CD14-positive monocyte (primary cell): Measurements from ENCODE around the gene GALNT12. TPM values are rescaled to one million over a fixed set of nuclear protein-coding genes. Genes with fewer than 3 reads are reported as not detected.

ENCODE experiments used
- DNase-seq, 3 donors: peaks; one replicate each; pipeline ENCODE4 v3.0.0-alpha.2; 2011 to 2022
- H2AFZ ChIP-seq: 2 replicates; pipeline ENCODE4 v1.6.0; 2012; ENCODE audit warnings: mild to moderate bottlenecking, low read depth, low read length, inconsistent platforms; ENCODE audit not compliant: insufficient read depth, poor library complexity, severe bottlenecking
- H3K27ac ChIP-seq, 2 donors: 1 replicate in 1 of 2; 2 replicates in 1 of 2; pipeline ENCODE4 v1.5.1; 2012 to 2013; ENCODE audit warnings: low read length in 2 of 2, control low read depth in 1 of 2, inconsistent platforms in 1 of 2, low read depth in 1 of 2, mild to moderate bottlenecking in 1 of 2
- H3K27me3 ChIP-seq, 2 donors: one replicate each; pipeline versions ENCODE4 v1.6.0 to v1.6.1; 2011 to 2013; ENCODE audit warnings: low read length in 2 of 2; ENCODE audit not compliant: control insufficient read depth in 2 of 2, insufficient read depth in 2 of 2
- H3K36me3 ChIP-seq, 2 donors: replicated peaks in 1 of 2; 1 replicate in 1 of 2; 2 replicates in 1 of 2; pipeline versions ENCODE4 v1.5.1 to v1.6.1; 2012 to 2013; ENCODE audit warnings: low read length in 2 of 2, control low read depth in 1 of 2, inconsistent platforms in 1 of 2, mild to moderate bottlenecking in 1 of 2; ENCODE audit not compliant: insufficient read depth in 2 of 2, control insufficient read depth in 1 of 2
- H3K4me1 ChIP-seq, 2 donors: 1 replicate in 1 of 2; 2 replicates in 1 of 2; pipeline versions ENCODE4 v1.5.1 to v1.6.1; 2012 to 2013; ENCODE audit warnings: low read length in 2 of 2, control low read depth in 1 of 2, inconsistent platforms in 1 of 2, mild to moderate bottlenecking in 1 of 2, moderate library complexity in 1 of 2; ENCODE audit not compliant: insufficient read depth in 2 of 2, control insufficient read depth in 1 of 2
- H3K4me2 ChIP-seq: replicated peaks from 2 replicates; pipeline ENCODE3; 2012; ENCODE audit warnings: low read length, moderate library complexity, mild to moderate bottlenecking; ENCODE audit not compliant: poor library complexity, severe bottlenecking; ENCODE audit errors: extremely low read depth
- H3K4me3 ChIP-seq, 3 experiments: fragments of 200-600 bp in 1 of 3; sonication (generic) in 1 of 3; replicated peaks in 1 of 3; 1 replicate in 2 of 3; 2 replicates in 1 of 3; pipeline ENCODE4 v1.5.1; 2011 to 2013; ENCODE audit warnings: low read length in 3 of 3, mild to moderate bottlenecking in 3 of 3, control low read depth in 2 of 3, low read depth in 2 of 3, inconsistent platforms in 1 of 3, moderate library complexity in 1 of 3
- H3K79me2 ChIP-seq: 2 replicates; pipeline ENCODE4 v1.6.0; 2012; ENCODE audit warnings: mild to moderate bottlenecking, control low read depth, inconsistent platforms, low read length, moderate library complexity; ENCODE audit not compliant: insufficient read depth
- H3K9ac ChIP-seq: 2 replicates; pipeline ENCODE4 v1.6.0; 2017; ENCODE audit warnings: low read length, mild to moderate bottlenecking; ENCODE audit not compliant: insufficient read depth, poor library complexity, severe bottlenecking
- H3K9me3 ChIP-seq, 2 donors: replicated peaks in 1 of 2; 1 replicate in 1 of 2; 2 replicates in 1 of 2; pipeline versions ENCODE4 v1.5.1 to v1.6.1; 2012 to 2013; ENCODE audit warnings: low read length in 2 of 2, control low read depth in 1 of 2; ENCODE audit not compliant: control insufficient read depth in 1 of 2, insufficient read depth in 1 of 2
- H4K20me1 ChIP-seq: 2 replicates; pipeline ENCODE4 v1.6.0; 2012; ENCODE audit warnings: mild to moderate bottlenecking, low read length, control low read depth, moderate library complexity; ENCODE audit not compliant: insufficient read depth
- H3K27ac Mint-ChIP-seq, 7 donors: one replicate each; pipeline ENCODE4 v1.8.0; 2020; ENCODE audit warnings: mild to moderate bottlenecking in 7 of 7, mixed read lengths in 7 of 7, moderate library complexity in 6 of 7, inconsistent platforms in 2 of 7
- H3K27me3 Mint-ChIP-seq, 3 donors: one replicate each; pipeline ENCODE4 v1.8.0; 2021 to 2022; ENCODE audit warnings: low read depth in 3 of 3, mild to moderate bottlenecking in 3 of 3, mixed read lengths in 3 of 3, moderate library complexity in 3 of 3, inconsistent platforms in 1 of 3
- H3K36me3 Mint-ChIP-seq, 2 donors: one replicate each; pipeline ENCODE4 v1.8.0; 2020; ENCODE audit warnings: mixed read lengths in 2 of 2, inconsistent platforms in 1 of 2, mild to moderate bottlenecking in 1 of 2
- H3K4me1 Mint-ChIP-seq: one replicate; pipeline ENCODE4 v1.8.0; 2020; ENCODE audit warnings: mild to moderate bottlenecking, mixed read lengths
- H3K4me3 Mint-ChIP-seq, 2 donors: one replicate each; pipeline ENCODE4 v1.8.0; 2020; ENCODE audit warnings: mild to moderate bottlenecking in 2 of 2, mixed read lengths in 2 of 2, moderate library complexity in 1 of 2
- H3K9me3 Mint-ChIP-seq, 7 donors: one replicate each; pipeline ENCODE4 v1.8.0; 2020 to 2022; ENCODE audit warnings: mixed read lengths in 7 of 7, mild to moderate bottlenecking in 6 of 7, moderate library complexity in 6 of 7, inconsistent platforms in 2 of 7
- CTCF ChIP-seq: fragments of 200-600 bp; IDR thresholded peaks from one replicate; pipeline ENCODE4 v1.8.0; 2022; ENCODE audit warnings: antibody characterized with exemption, mild to moderate bottlenecking
- WGBS: methylation state at CpG from one replicate; pipeline ENCODE4 v1.1.5; 2013; ENCODE audit warnings: missing lambda C conversion rate; ENCODE audit not compliant: insufficient coverage; 5-methylcytosine and 5-hydroxymethylcytosine counted together
- intact Hi-C, 2 donors: fragments of 100-400 bp; cut with micrococcal nuclease; formaldehyde crosslinking; loops; one replicate each; pipeline versions ENCODE4 v1.15.0 to v1.15.1; 2023
- polyA plus RNA-seq, 3 donors: library from polyadenylated mRNA; depleted of rRNA in 1 of 3; unstranded in 2 of 3; stranded (reverse) in 1 of 3; fragments of 300-500 nt in 2 of 3; fragments of >200 nt in 1 of 3; fragmentation: Illumina TruSeq in 2 of 3; gene quantifications; 1 replicate in 2 of 3; 2 replicates in 1 of 3; pipeline ENCODE4 v1.2.3, GENCODE V29; 2012 to 2021

GALNT12 gene
- polyA plus RNA-seq, 3 donors = 0.16 TPM; not detected in 2

GRCh38 chr9:98849563-98849962 is 42.1 kb downstream of the GALNT12 start:
- DNase-seq = no peak
- H3K27ac ChIP-seq = no peak overlapping the region
- H3K4me3 ChIP-seq = no peak overlapping the region
- WGBS = no CpG with 5 or more reads among the region's 4 CpGs
- no peak overlapping the region for H3K9ac ChIP-seq
- no peaks in the 10 kb centered on the region for H3K36me3 Mint-ChIP-seq
- H3K4me1 Mint-ChIP-seq = peaks cover 11% of the 10 kb centered on the region
- no peak for TF ChIP-seq CTCF
- no peaks in the 10 kb centered on the region for H3K27me3 ChIP-seq
- no peaks in the 10 kb centered on the region for H3K4me1 ChIP-seq
- no peak overlapping the region for H3K4me3 Mint-ChIP-seq
- no peaks in the 10 kb centered on the region for H3K79me2 ChIP-seq
- peaks cover 4 to 9% (median 5%) of the 10 kb centered on the region in 3 donors for H3K27me3 Mint-ChIP-seq
- H3K27ac Mint-ChIP-seq = no peak overlapping the region
- no peaks in the 10 kb centered on the region for H3K9me3 Mint-ChIP-seq
- no peaks in the 10 kb centered on the region for H3K9me3 ChIP-seq
- no peak overlapping the region for H2AFZ ChIP-seq
- H4K20me1 ChIP-seq = no peaks in the 10 kb centered on the region
- intact Hi-C loops = loop anchor here (5.0 kb wide), 3 partner anchors 148 to 293 kb away; no protein-coding TSS in a partner anchor
- H3K4me2 ChIP-seq = no peak overlapping the region
- no peaks in the 10 kb centered on the region for H3K36me3 ChIP-seq

- peaks cover 11% of the 10 kb centered on the region for H3K4me1 Mint-ChIP-seq
- Histone ChIP-seq H3K27me3 (no peaks in the 10 kb centered on the region), H2AFZ (no peak overlapping the region), H3K79me2 (no peaks in the 10 kb centered on the region), H3K4me2 (no peak overlapping the region), H4K20me1 (no peaks in the 10 kb centered on the region), H3K9me3 (peaks cover 3 to 4% of the 10 kb centered on the region in 2 donors), H3K4me3 (no peak overlapping the region), H3K36me3 (no peaks in the 10 kb centered on the region), H3K27ac (no peak overlapping the region), H3K9ac (no peak overlapping the region), H3K4me1 (no peaks in the 10 kb centered on the region)
- no peak overlapping the region for H3K27ac Mint-ChIP-seq
- peaks cover 5 to 9% (median 6%) of the 10 kb centered on the region in 3 donors for H3K27me3 Mint-ChIP-seq
- TF ChIP-seq CTCF = no peak
- intact Hi-C loops = loop anchor here in 1 of 2 donors (10.0 kb wide), 1 partner anchor 124 kb away; no protein-coding TSS in a partner anchor
- H3K36me3 Mint-ChIP-seq = no peaks in the 10 kb centered on the region
- DNase-seq = no peak
- peaks cover 0 to 8% (median 2%) of the 10 kb centered on the region in 7 donors for H3K9me3 Mint-ChIP-seq
- WGBS = 95% methylated on average over 6 of the region's 11 CpGs
- H3K4me3 Mint-ChIP-seq = no peak overlapping the region
These were observed 43.6 kb downstream of the GALNT12 start for GRCh38 chr9:98850851-98851729.
